ENCODE data around the gene IL6R. TPM values are rescaled to one million over a fixed set of nuclear protein-coding genes. Genes with fewer than 3 reads are reported as not detected.
A peak's percentile ranks its signal among the peaks of the same experiment; 100 is the strongest.

The IL6R gene
- total RNA-seq, 4 donors from 2014 or later: 271 to 435 (median 367) TPM

GRCh38 chr1:154490317-154490716, 85.2 kb downstream of the IL6R start:
- no peak for ATAC-seq
- TF ChIP-seq CTCF (IDR thresholded peaks at IDR 0.05 in 4 of 5, conservative IDR thresholded peaks at IDR 0.05 in 1 of 5) (no peak), POLR2A (IDR thresholded peaks at IDR 0.05) (no peak)
- intact Hi-C loops (cut with DNase I; ENCODE audit: low total_unique reads) (no loop called here), in situ Hi-C loops (cut with MboI; ENCODE audit: low sequenced_read_pairs in 4 of 4) (no loop called here)
- DNase-seq: no peak
- no peaks in the 10 kb centered on the region for H3K9me3 ChIP-seq
- no peaks in the 10 kb centered on the region for H3K36me3 ChIP-seq
- H3K27ac ChIP-seq: peak overlapping the region in 3 of 4 donors; percentile 16 to 49 (median 33)
- H3K4me3 ChIP-seq: no peak overlapping the region
- peaks cover 8 to 29% of the 10 kb centered on the region in 2 donors for H3K4me1 ChIP-seq
- no peaks in the 10 kb centered on the region for H3K27me3 ChIP-seq

- H3K36me3 ChIP-seq: no peaks in the 10 kb centered on the region
- H3K27me3 ChIP-seq: no peaks in the 10 kb centered on the region
- intact Hi-C loops (cut with DNase I; ENCODE audit: low total_unique reads): no loop called here
- peak overlapping the region in 3 of 4 donors; percentile 31 to 56 (median 44) for H3K27ac ChIP-seq
- H3K4me1 ChIP-seq: peaks cover 0 to 14% of the 10 kb centered on the region in 2 donors
- in situ Hi-C loops (cut with MboI; ENCODE audit: low sequenced_read_pairs in 4 of 4): no loop called here
- no peaks in the 10 kb centered on the region for H3K9me3 ChIP-seq
- no peak for ATAC-seq
- no peak overlapping the region for H3K4me3 ChIP-seq
- no peak for TF ChIP-seq POLR2A (IDR thresholded peaks at IDR 0.05)
- no peak for DNase-seq
These were observed 87.0 kb downstream of the IL6R start for GRCh38 chr1:154492115-154492514.

- DNase-seq (no peak), ATAC-seq (peak; percentile 60 to 67)
- peak overlapping the region in 3 of 4 donors; percentile 44 to 68 (median 56) for H3K27ac ChIP-seq
- no peak overlapping the region for H3K4me3 ChIP-seq
- intact Hi-C loops (cut with DNase I; ENCODE audit: low total_unique reads): no loop called here
- no peaks in the 10 kb centered on the region for H3K9me3 ChIP-seq
- H3K36me3 ChIP-seq: no peaks in the 10 kb centered on the region
- H3K4me1 ChIP-seq: peaks cover 0 to 14% of the 10 kb centered on the region in 2 donors
- in situ Hi-C loops (cut with MboI; ENCODE audit: low sequenced_read_pairs in 4 of 4): no loop called here
- no peak for TF ChIP-seq POLR2A (IDR thresholded peaks at IDR 0.05)
- H3K27me3 ChIP-seq: peaks cover 0 to under 1% (median 0%) of the 10 kb centered on the region in 3 donors
These were observed 88.1 kb downstream of the IL6R start for GRCh38 chr1:154493276-154493675.

GRCh38 chr1:154495496-154496273, 90.5 kb downstream of the IL6R start:
- ATAC-seq (no peak), DNase-seq (no peak)
- no peak overlapping the region for H3K4me3 ChIP-seq
- peak overlapping the region; percentile 18 to 68 (median 55) for H3K27ac ChIP-seq
- H3K27me3 ChIP-seq: peaks cover 13 to 20% (median 17%) of the 10 kb centered on the region in 3 donors
- in situ Hi-C loops (cut with MboI; ENCODE audit: low sequenced_read_pairs in 4 of 4) (no loop called here), intact Hi-C loops (cut with DNase I; ENCODE audit: low total_unique reads) (no loop called here)
- TF ChIP-seq POLR2A (IDR thresholded peaks at IDR 0.05) (no peak), CTCF (IDR thresholded peaks at IDR 0.05 in 4 of 5, conservative IDR thresholded peaks at IDR 0.05 in 1 of 5) (no peak)
- H3K4me1 ChIP-seq: peaks cover 0 to 14% of the 10 kb centered on the region in 2 donors
- no peaks in the 10 kb centered on the region for H3K9me3 ChIP-seq
- no peaks in the 10 kb centered on the region for H3K36me3 ChIP-seq

DNA sequence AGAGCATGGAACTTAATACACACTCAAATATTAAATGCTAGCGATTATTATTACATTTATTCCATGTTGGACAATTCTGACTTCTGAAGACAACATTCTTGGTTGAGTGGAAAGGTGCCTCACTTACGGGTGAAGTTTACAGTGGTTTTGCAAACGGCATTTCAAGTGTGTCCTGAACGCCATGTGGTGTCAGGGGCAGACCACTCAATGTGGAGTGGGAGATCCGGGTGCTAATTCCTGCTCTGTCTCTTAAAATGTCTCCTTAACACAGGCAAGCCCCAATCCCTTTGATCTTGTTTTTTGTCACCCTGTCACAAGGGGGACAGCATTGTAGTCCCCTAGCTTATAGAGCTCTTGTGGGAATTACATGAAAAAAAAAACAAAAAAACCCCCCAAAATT, 91.2 kb downstream of the IL6R start:
- in situ Hi-C loops (cut with MboI; ENCODE audit: low sequenced_read_pairs in 4 of 4) (no loop called here), intact Hi-C loops (cut with DNase I; ENCODE audit: low total_unique reads) (no loop called here)
- no peak for DNase-seq
- peak overlapping the region in 1 of 4 donors; percentile 4 for H3K4me3 ChIP-seq
- ATAC-seq: no peak
- peaks cover 18 to 27% (median 24%) of the 10 kb centered on the region in 3 donors for H3K27me3 ChIP-seq
- TF ChIP-seq CTCF (IDR thresholded peaks at IDR 0.05 in 4 of 5, conservative IDR thresholded peaks at IDR 0.05 in 1 of 5) (no peak), POLR2A (IDR thresholded peaks at IDR 0.05) (no peak)
- no peaks in the 10 kb centered on the region for H3K9me3 ChIP-seq
- H3K4me1 ChIP-seq: peaks cover 5 to 12% of the 10 kb centered on the region in 2 donors
- no peaks in the 10 kb centered on the region for H3K36me3 ChIP-seq
- peak overlapping the region in 3 of 4 donors; percentile 50 to 68 (median 60) for H3K27ac ChIP-seq
